T-cell (primary cell): ENCODE data around the gene TBC1D24. TPM values are rescaled to one million over a fixed set of nuclear protein-coding genes. Genes with fewer than 3 reads are reported as not detected.
A peak's percentile ranks its signal among the peaks of the same experiment; 100 is the strongest.

ENCODE experiments used
- ATAC-seq, 4 experiments: fragments of 200-7000 bp in 3 of 4; fragments of 150-1000 bp in 1 of 4; cut with Tn5 transposase; replicated peaks in 1 of 4; 1 replicate in 3 of 4; 2 replicates in 1 of 4; pipeline ENCODE4 v1.10.0; 2021; ENCODE audit warnings: moderate library complexity in 3 of 4, mild to moderate bottlenecking in 2 of 4, moderate number of reproducible peaks in 1 of 4
- CTCF ChIA-PET, 2 donors: fragments of 300-600 bp; sonication (Branson Sonifier 250); formaldehyde crosslinking; loops; one replicate each; lab custom pipeline; 2022; ENCODE audit warnings: antibody characterized with exemption in 2 of 2; lab: Charles Lee
- POLR2A ChIA-PET, 2 donors: fragments of 300-600 bp; sonication (Branson Sonifier 250); formaldehyde crosslinking; loops; one replicate each; lab custom pipeline; 2022; ENCODE audit warnings: antibody characterized with exemption in 2 of 2; lab: Charles Lee
- DNase-seq, 35 experiments: peaks; one replicate each; pipeline versions ENCODE4 v3.0.0 to v3.0.0-alpha.2; 2013 to 2023
- H3K27ac ChIP-seq: one replicate; pipeline ENCODE4 v1.5.1; 2013; ENCODE audit warnings: low read length
- H3K27me3 ChIP-seq, 2 experiments: replicated peaks in 1 of 2; 1 replicate in 1 of 2; 2 replicates in 1 of 2; pipeline versions ENCODE4 v1.6.1 to v1.7.0; 2013; ENCODE audit warnings: low read length in 1 of 2, mixed read lengths in 1 of 2; ENCODE audit not compliant: control insufficient read depth in 2 of 2, insufficient read depth in 2 of 2; ENCODE audit errors: extremely low read depth in 1 of 2
- H3K36me3 ChIP-seq, 2 donors: 1 replicate in 1 of 2; 2 replicates in 1 of 2; pipeline versions ENCODE4 v1.6.1 to v1.7.0; 2013; ENCODE audit warnings: low read length in 1 of 2; ENCODE audit not compliant: control insufficient read depth in 2 of 2, insufficient read depth in 1 of 2; ENCODE audit errors: extremely low read depth in 1 of 2
- H3K4me1 ChIP-seq, 2 experiments: 1 replicate in 1 of 2; 2 replicates in 1 of 2; pipeline versions ENCODE4 v1.6.1 to v1.7.0; 2013; ENCODE audit warnings: low read length in 2 of 2, mixed read lengths in 1 of 2; ENCODE audit not compliant: insufficient read depth in 2 of 2, control insufficient read depth in 1 of 2; ENCODE audit errors: extremely low read depth in 1 of 2
- H3K4me3 ChIP-seq, 2 donors: 1 replicate in 1 of 2; 2 replicates in 1 of 2; pipeline versions ENCODE4 v1.5.1 to v1.7.0; 2013; ENCODE audit warnings: mild to moderate bottlenecking in 2 of 2, low read length in 1 of 2, moderate library complexity in 1 of 2; ENCODE audit not compliant: control insufficient read depth in 1 of 2; ENCODE audit errors: extremely low read depth in 1 of 2
- H3K9me3 ChIP-seq: 2 replicates; pipeline ENCODE4 v1.7.0; 2013
- H3K27ac Mint-ChIP-seq, 2 donors: one replicate each; pipeline ENCODE4 v1.8.0; 2020 to 2021; ENCODE audit warnings: mild to moderate bottlenecking in 2 of 2, mixed read lengths in 2 of 2
- H3K27me3 Mint-ChIP-seq, 2 donors: one replicate each; pipeline ENCODE4 v1.8.0; 2021 to 2022; ENCODE audit warnings: mixed read lengths in 2 of 2
- H3K36me3 Mint-ChIP-seq: one replicate; pipeline ENCODE4 v1.8.0; 2021; ENCODE audit warnings: mixed read lengths
- H3K4me1 Mint-ChIP-seq, 3 donors: one replicate each; pipeline ENCODE4 v1.8.0; 2020 to 2022; ENCODE audit warnings: mixed read lengths in 3 of 3, mild to moderate bottlenecking in 1 of 3
- H3K4me3 Mint-ChIP-seq, 3 donors: one replicate each; pipeline ENCODE4 v1.8.0; 2020 to 2022; ENCODE audit warnings: mild to moderate bottlenecking in 3 of 3, mixed read lengths in 3 of 3, moderate library complexity in 3 of 3
- H3K9me3 Mint-ChIP-seq, 3 donors: one replicate each; pipeline ENCODE4 v1.8.0; 2020 to 2022; ENCODE audit warnings: mixed read lengths in 3 of 3
- WGBS: methylation state at CpG from one replicate; pipeline ENCODE4 v1.1.5; 2013; ENCODE audit warnings: missing lambda C conversion rate; ENCODE audit not compliant: insufficient coverage; 5-methylcytosine and 5-hydroxymethylcytosine counted together
- total RNA-seq, 35 experiments: library from RNA in 6 of 35; stranded (reverse) in 6 of 35; fragments of 120-200 nt in 1 of 35; gene quantifications; one replicate each; pipeline versions ENCODE4 v1.2.1 to v1.2.4 and lab custom pipeline; 2013 to 2026

The TBC1D24 gene
- total RNA-seq, 5 donors from 2014 or later (not counting 1 experiment from before 2014, with no cell fraction given), result 8.3 to 22.2 (median 10.7) TPM

GRCh38 chr16:2459647-2460390, 15.1 kb upstream of the TBC1D24 start, which contains the start of gene TEDC2:
TEDC2 (plus strand) TSS chr16:2460109; CDS start chr16:2460145, 36 bp downstream.
- Mint-ChIP-seq H3K27me3 (no peaks in the 10 kb centered on the region), H3K4me1 (peaks cover 5 to 6% (median 5%) of the 10 kb centered on the region in 3 donors), H3K36me3 (peaks cover 3% of the 10 kb centered on the region), H3K4me3 (peak within 1 kb of the TSS; percentile 76 to 82 (median 78)), H3K9me3 (no peaks in the 10 kb centered on the region), H3K27ac (peak within 1 kb of the TSS; percentile 29 to 58)
- H3K9me3 ChIP-seq, result no peaks in the 10 kb centered on the region
- H3K36me3 ChIP-seq, result no peaks in the 10 kb centered on the region
- H3K27me3 ChIP-seq, result peaks cover 0 to 2% of the 10 kb centered on the region in 2 experiments
- under 1% methylated on average over 61 of the region's 66 CpGs for WGBS
- POLR2A ChIA-PET, result no interaction called here
- H3K27ac ChIP-seq, result no peak within 1 kb of the TSS
- H3K4me3 ChIP-seq, result peak within 1 kb of the TSS; percentile 62 to 65
- DNase-seq (peak; percentile 90 to 98 (median 95)), ATAC-seq (peak; percentile 99 to 100 (median 100))
- CTCF ChIA-PET, result interaction anchor here in 1 of 2 donors (0.6 to 1.0 kb wide), 3 partner anchors 9 to 21 kb away, joined by 3 to 7 read pairs (median 3); no protein-coding TSS in a partner anchor
- H3K4me1 ChIP-seq, result peaks cover 3 to 18% of the 10 kb centered on the region in 2 experiments

GRCh38 chr16:2460391-2460713, 14.6 kb upstream of the TBC1D24 start:
- Histone ChIP-seq H3K27ac (no peak overlapping the region), H3K4me1 (peaks cover 3 to 18% of the 10 kb centered on the region in 2 experiments), H3K9me3 (no peaks in the 10 kb centered on the region), H3K4me3 (peak overlapping the region; percentile 10 to 58), H3K27me3 (peaks cover 0 to 2% of the 10 kb centered on the region in 2 experiments), H3K36me3 (no peaks in the 10 kb centered on the region)
- H3K9me3 Mint-ChIP-seq, result no peaks in the 10 kb centered on the region
- no peaks in the 10 kb centered on the region for H3K27me3 Mint-ChIP-seq
- H3K4me3 Mint-ChIP-seq, result peak overlapping the region in 1 of 3 donors; percentile 82
- ChIA-PET POLR2A (no interaction called here), CTCF (interaction anchor here in 1 of 2 donors (0.6 to 1.0 kb wide), 2 partner anchors 8 to 20 kb away, joined by 3 to 7 read pairs; no protein-coding TSS in a partner anchor)
- WGBS, result 1% methylated on average over 16 of the region's 20 CpGs
- ATAC-seq (no peak), DNase-seq (no peak)
- no peak overlapping the region for H3K27ac Mint-ChIP-seq
- H3K4me1 Mint-ChIP-seq, result peaks cover 5 to 6% (median 5%) of the 10 kb centered on the region in 3 donors
- peaks cover 3% of the 10 kb centered on the region for H3K36me3 Mint-ChIP-seq

- DNase-seq (no peak), ATAC-seq (no peak)
- CTCF ChIA-PET, result no interaction called here
- Mint-ChIP-seq H3K4me1 (peaks cover 5 to 6% (median 5%) of the 10 kb centered on the region in 3 donors), H3K27me3 (no peaks in the 10 kb centered on the region), H3K36me3 (peaks cover 3% of the 10 kb centered on the region), H3K9me3 (no peaks in the 10 kb centered on the region), H3K27ac (no peak overlapping the region), H3K4me3 (peak overlapping the region in 2 of 3 donors; percentile 7 to 21)
- Histone ChIP-seq H3K4me3 (no peak overlapping the region), H3K36me3 (no peaks in the 10 kb centered on the region), H3K4me1 (peaks cover 3 to 18% of the 10 kb centered on the region in 2 experiments), H3K9me3 (no peaks in the 10 kb centered on the region), H3K27me3 (peaks cover 0 to 5% of the 10 kb centered on the region in 2 experiments), H3K27ac (no peak overlapping the region)
- WGBS, result 96% methylated on average over 13 of the region's 13 CpGs
- POLR2A ChIA-PET, result no interaction called here
Observed at GRCh38 chr16:2460916-2461315, 14.0 kb upstream of the TBC1D24 start.

- no peaks in the 10 kb centered on the region for H3K36me3 ChIP-seq
- no peak overlapping the region for H3K27ac Mint-ChIP-seq
- peaks cover 0 to 2% of the 10 kb centered on the region in 2 donors for H3K27me3 Mint-ChIP-seq
- H3K27me3 ChIP-seq, result peaks cover 0 to 15% of the 10 kb centered on the region in 2 experiments
- H3K36me3 Mint-ChIP-seq, result no peaks in the 10 kb centered on the region
- ChIA-PET CTCF (no interaction called here), POLR2A (no interaction called here)
- ATAC-seq, result no peak
- H3K4me3 Mint-ChIP-seq, result no peak overlapping the region
- WGBS, result 93% methylated on average over 19 of the region's 23 CpGs
- peaks cover 3 to 19% of the 10 kb centered on the region in 2 experiments for H3K4me1 ChIP-seq
- H3K9me3 ChIP-seq, result no peaks in the 10 kb centered on the region
- DNase-seq, result no peak
- no peaks in the 10 kb centered on the region for H3K9me3 Mint-ChIP-seq
- H3K4me1 Mint-ChIP-seq, result peaks cover 5 to 6% (median 6%) of the 10 kb centered on the region in 3 donors
- no peak overlapping the region for H3K27ac ChIP-seq
- no peak overlapping the region for H3K4me3 ChIP-seq
Observed at GRCh38 chr16:2462031-2462866, 12.7 kb upstream of the TBC1D24 start.

GRCh38 chr16:2464333-2464732, 10.6 kb upstream of the TBC1D24 start:
- Mint-ChIP-seq H3K27ac (no peak overlapping the region), H3K4me1 (peaks cover 5 to 11% (median 8%) of the 10 kb centered on the region in 3 donors), H3K4me3 (no peak overlapping the region), H3K9me3 (no peaks in the 10 kb centered on the region), H3K36me3 (no peaks in the 10 kb centered on the region), H3K27me3 (peaks cover 4 to 9% of the 10 kb centered on the region in 2 donors)
- Histone ChIP-seq H3K27ac (no peak overlapping the region), H3K4me1 (peaks cover 3 to 28% of the 10 kb centered on the region in 2 experiments), H3K27me3 (peaks cover 0 to 32% of the 10 kb centered on the region in 2 experiments), H3K4me3 (no peak overlapping the region), H3K9me3 (no peaks in the 10 kb centered on the region), H3K36me3 (no peaks in the 10 kb centered on the region)
- DNase-seq (no peak), ATAC-seq (no peak)
- ChIA-PET CTCF (interaction anchor here in 1 of 2 donors (0.6 kb wide), 1 partner anchor 192 kb away, joined by 5 read pairs; no protein-coding TSS in a partner anchor), POLR2A (interaction anchor here in 1 of 2 donors (0.6 to 0.7 kb wide), 2 partner anchors 41 to 511 kb away, joined by 5 to 7 read pairs; no protein-coding TSS in a partner anchor)
- WGBS, result 90% methylated on average over 8 of the region's 12 CpGs
